Glutamatergic neuron (in vitro differentiated cells): ENCODE measurements around the gene ZNF471. TPM values are rescaled to one million over a fixed set of nuclear protein-coding genes. Genes with fewer than 3 reads are reported as not detected.
A peak's percentile ranks its signal among the peaks of the same experiment; 100 is the strongest.

Experiments
- DNase-seq: peaks from one replicate; pipeline ENCODE4 v3.0.0; 2022
- H3K27ac Mint-ChIP-seq: one replicate; pipeline ENCODE4 v1.8.0; 2020; ENCODE audit warnings: mild to moderate bottlenecking, mixed read lengths, inconsistent platforms; ENCODE audit not compliant: unreplicated experiment
- H3K27me3 Mint-ChIP-seq: one replicate; pipeline ENCODE4 v1.8.0; 2020; ENCODE audit warnings: mild to moderate bottlenecking, moderate library complexity, mixed read lengths, inconsistent platforms; ENCODE audit not compliant: unreplicated experiment
- H3K36me3 Mint-ChIP-seq: one replicate; pipeline ENCODE4 v1.8.0; 2020; ENCODE audit warnings: mild to moderate bottlenecking, mixed read lengths, inconsistent platforms; ENCODE audit not compliant: unreplicated experiment
- H3K4me1 Mint-ChIP-seq: one replicate; pipeline ENCODE4 v1.8.0; 2020; ENCODE audit warnings: mild to moderate bottlenecking, low read depth, mixed read lengths, inconsistent platforms; ENCODE audit not compliant: unreplicated experiment
- H3K4me3 Mint-ChIP-seq: one replicate; pipeline ENCODE4 v1.8.0; 2020; ENCODE audit warnings: mild to moderate bottlenecking, mixed read lengths, inconsistent platforms; ENCODE audit not compliant: unreplicated experiment
- H3K9me3 Mint-ChIP-seq: one replicate; pipeline ENCODE4 v1.8.0; 2020; ENCODE audit warnings: mild to moderate bottlenecking, moderate library complexity, mixed read lengths, inconsistent platforms; ENCODE audit not compliant: unreplicated experiment
- total RNA-seq: library from RNA; stranded (reverse); fragmentation: NEBNext Ultra II Directional; extraction: Animal tissue kit (Norgen Biotek cat#: 25700); gene quantifications from one replicate; pipeline ENCODE4 v1.2.1, GENCODE V29; 2021; ENCODE audit not compliant: unreplicated experiment
- TF ChIP-seq, protein P1 (sequence below): fragments of 200-600 bp; sonication (generic); IDR thresholded peaks from one replicate; pipeline ENCODE4 v1.5.0; 2021; ENCODE audit not compliant: partially characterized antibody, unreplicated experiment

ZNF471 gene
- total RNA-seq, 1 donor from 2014 or later: 18.7 TPM

DNA sequence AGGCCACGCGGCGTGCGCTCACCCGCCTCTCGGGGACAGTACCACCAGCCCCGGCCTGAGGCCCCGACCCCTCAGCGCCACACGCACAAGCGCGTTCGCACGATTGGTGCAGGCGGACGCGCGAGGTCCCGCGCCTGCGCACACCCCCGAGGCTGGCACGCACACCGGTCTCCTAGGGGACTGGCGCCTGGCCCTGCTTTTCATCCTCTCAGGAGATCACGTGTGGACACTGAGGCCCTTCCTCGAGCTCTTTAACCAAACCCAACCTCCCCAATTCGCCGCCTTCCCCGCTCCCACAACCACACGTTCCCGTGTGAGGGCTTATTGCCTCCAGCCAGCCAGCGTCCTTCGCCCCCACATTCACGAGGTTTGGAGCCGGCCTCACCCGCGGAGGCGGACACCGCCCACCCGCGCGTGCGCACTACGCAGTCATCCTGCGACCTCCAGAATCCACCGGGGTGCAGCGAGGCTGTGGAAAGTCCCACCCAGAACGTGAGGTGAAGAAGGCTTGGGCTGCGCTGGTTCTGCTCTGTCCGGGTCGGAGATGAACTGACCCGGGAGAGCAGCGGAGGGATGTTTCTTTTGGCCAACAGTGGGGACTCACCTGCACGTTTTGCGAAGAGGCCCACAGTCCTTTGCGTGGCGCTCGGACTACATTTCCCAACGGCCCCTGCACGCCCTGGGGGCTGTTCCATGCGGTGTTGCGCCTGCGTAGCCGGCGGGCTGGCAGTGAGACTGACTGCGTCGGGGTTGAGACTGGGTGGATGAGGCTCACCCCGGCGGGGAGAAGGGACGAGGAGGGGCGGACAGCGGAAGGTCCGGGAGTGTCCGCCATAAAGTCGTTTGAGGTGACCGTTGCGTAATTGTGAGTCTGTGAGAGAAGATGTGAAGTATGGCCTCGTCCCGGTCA, 30.0 kb upstream of the ZNF471 start:
- peaks cover 24% of the 10 kb centered on the region for H3K36me3 Mint-ChIP-seq
- peak; percentile 95 for DNase-seq
- TF ChIP-seq, protein P1, sequence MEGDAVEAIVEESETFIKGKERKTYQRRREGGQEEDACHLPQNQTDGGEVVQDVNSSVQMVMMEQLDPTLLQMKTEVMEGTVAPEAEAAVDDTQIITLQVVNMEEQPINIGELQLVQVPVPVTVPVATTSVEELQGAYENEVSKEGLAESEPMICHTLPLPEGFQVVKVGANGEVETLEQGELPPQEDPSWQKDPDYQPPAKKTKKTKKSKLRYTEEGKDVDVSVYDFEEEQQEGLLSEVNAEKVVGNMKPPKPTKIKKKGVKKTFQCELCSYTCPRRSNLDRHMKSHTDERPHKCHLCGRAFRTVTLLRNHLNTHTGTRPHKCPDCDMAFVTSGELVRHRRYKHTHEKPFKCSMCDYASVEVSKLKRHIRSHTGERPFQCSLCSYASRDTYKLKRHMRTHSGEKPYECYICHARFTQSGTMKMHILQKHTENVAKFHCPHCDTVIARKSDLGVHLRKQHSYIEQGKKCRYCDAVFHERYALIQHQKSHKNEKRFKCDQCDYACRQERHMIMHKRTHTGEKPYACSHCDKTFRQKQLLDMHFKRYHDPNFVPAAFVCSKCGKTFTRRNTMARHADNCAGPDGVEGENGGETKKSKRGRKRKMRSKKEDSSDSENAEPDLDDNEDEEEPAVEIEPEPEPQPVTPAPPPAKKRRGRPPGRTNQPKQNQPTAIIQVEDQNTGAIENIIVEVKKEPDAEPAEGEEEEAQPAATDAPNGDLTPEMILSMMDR: no peak
- H3K4me3 Mint-ChIP-seq: peak overlapping the region; percentile 97
- peaks cover 16% of the 10 kb centered on the region for H3K4me1 Mint-ChIP-seq
- peak overlapping the region; percentile 92 for H3K27ac Mint-ChIP-seq
- peaks cover 14% of the 10 kb centered on the region for H3K27me3 Mint-ChIP-seq
- H3K9me3 Mint-ChIP-seq: peaks cover 32% of the 10 kb centered on the region

DNA sequence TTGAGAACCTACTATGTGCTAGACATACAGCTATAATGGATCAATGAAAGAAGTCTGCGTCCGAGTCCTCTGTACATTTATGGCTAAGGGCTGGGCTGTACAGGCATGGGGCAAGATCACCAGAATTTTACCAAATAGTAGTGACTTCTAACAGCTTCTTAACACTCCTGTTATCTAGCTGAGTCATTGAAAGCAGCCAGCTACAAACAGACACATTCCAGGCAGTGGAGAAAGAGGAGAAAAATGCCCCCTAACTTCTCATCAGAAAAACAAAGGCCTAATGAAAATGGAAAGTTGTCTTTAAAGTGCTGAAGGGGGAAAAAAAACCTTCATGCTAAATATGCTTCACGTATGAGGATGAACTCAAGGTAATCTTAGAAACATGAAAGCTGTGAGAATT, 16.3 kb upstream of the ZNF471 start:
- Mint-ChIP-seq H3K27ac (no peak overlapping the region), H3K36me3 (peaks cover 37% of the 10 kb centered on the region), H3K9me3 (peaks cover 6% of the 10 kb centered on the region), H3K4me1 (no peaks in the 10 kb centered on the region), H3K4me3 (no peak overlapping the region), H3K27me3 (no peaks in the 10 kb centered on the region)
- DNase-seq: no peak
- TF ChIP-seq, protein P1: no peak

DNA sequence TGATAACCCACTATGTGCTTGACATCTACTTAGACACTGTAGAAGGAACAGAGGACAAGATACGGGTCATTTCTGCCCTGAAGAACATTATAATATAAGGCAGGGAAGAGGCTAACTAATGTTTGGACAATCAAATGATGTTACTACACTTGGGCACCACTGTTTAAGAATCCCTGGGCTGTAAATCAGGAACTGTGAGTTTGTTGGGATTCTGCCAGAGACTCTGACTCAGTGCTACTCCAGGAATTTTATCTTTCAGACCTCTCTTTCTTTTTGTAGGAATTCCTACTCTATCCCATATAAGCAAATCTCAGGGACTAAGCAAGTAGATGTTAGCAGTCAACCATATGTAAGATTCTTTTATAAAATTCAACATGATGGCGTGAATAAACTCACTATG, 3.1 kb upstream of the ZNF471 start:
- Mint-ChIP-seq H3K4me3 (no peak overlapping the region), H3K9me3 (peaks cover 8% of the 10 kb centered on the region), H3K27me3 (peaks cover 5% of the 10 kb centered on the region), H3K36me3 (peaks cover 15% of the 10 kb centered on the region), H3K27ac (no peak overlapping the region), H3K4me1 (no peaks in the 10 kb centered on the region)
- DNase-seq: no peak
- TF ChIP-seq, protein P1: no peak

DNA sequence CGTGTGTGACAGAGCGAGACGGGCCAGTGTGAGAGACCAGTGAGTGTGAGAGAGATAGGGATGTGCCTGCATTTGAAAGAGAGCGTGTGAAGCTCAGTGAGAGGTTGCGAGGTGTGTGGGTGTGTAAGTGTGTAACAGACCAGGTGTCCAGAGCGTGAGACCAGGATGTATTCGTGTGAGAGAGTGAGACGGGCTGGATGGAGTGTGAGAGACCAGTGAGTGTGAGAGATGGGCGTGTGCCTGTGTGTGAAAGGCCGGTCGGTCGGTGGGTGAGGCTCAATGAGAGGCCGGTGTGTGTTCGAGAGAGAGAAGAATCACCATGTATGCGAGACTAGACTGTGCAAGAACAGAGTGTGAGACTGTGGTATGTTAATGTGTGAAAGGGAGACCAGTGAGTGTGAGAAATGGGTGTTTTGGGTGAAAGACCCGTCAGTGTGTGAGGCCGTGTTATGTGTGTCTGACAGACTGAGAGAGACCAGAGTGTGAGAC, 679 bp downstream of the ZNF471 start:
- peaks cover 7% of the 10 kb centered on the region for H3K36me3 Mint-ChIP-seq
- no peak for DNase-seq
- no peaks in the 10 kb centered on the region for H3K4me1 Mint-ChIP-seq
- H3K4me3 Mint-ChIP-seq: no peak overlapping the region
- peaks cover 5% of the 10 kb centered on the region for H3K9me3 Mint-ChIP-seq
- TF ChIP-seq, protein P1: no peak
- peaks cover 5% of the 10 kb centered on the region for H3K27me3 Mint-ChIP-seq
- H3K27ac Mint-ChIP-seq: no peak overlapping the region
